Uterus (tissue), 2 donors: Measurements from ENCODE around the gene NXPH4.

Source experiments
- POLR2A ChIP-seq, 2 donors: fragments of 450-650 bp; IDR thresholded peaks; one replicate each; pipeline ENCODE4 v1.6.1; 2016; ENCODE audit warnings: antibody characterized with exemption in 2 of 2, mild to moderate bottlenecking in 1 of 2, moderate library complexity in 1 of 2
- TF ChIP-seq, protein P1 (sequence below), 4 experiments: fragments of 200-600 bp in 2 of 4; fragments of 450-650 bp in 2 of 4; sonication (generic) in 2 of 4; IDR thresholded peaks; one replicate each; pipeline ENCODE4 v1.5.1; 2016 to 2019; ENCODE audit warnings: antibody characterized with exemption in 4 of 4, mild to moderate bottlenecking in 2 of 4, moderate library complexity in 1 of 4

DNA sequence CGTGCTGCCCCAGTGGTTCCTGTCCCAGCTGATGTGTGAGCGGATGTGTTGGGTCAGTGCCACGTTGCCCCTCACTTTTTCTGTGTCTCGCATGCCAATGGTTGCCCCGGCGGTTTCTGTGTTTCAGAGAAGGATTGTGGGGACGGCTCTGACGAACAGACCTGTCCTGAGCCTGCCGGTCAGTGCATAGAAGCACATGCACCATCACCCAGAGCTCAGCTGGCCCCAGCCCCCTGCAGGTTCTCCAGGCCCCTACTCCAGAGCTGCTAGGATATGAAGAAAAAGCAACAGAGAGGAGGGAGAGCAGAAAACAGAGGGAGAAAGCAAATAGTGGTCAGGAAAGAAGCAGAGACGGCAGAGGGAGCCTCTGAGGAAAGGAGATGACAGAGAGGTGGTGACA is 48.5 kb upstream of the NXPH4 start:
- TF ChIP-seq, protein P1, sequence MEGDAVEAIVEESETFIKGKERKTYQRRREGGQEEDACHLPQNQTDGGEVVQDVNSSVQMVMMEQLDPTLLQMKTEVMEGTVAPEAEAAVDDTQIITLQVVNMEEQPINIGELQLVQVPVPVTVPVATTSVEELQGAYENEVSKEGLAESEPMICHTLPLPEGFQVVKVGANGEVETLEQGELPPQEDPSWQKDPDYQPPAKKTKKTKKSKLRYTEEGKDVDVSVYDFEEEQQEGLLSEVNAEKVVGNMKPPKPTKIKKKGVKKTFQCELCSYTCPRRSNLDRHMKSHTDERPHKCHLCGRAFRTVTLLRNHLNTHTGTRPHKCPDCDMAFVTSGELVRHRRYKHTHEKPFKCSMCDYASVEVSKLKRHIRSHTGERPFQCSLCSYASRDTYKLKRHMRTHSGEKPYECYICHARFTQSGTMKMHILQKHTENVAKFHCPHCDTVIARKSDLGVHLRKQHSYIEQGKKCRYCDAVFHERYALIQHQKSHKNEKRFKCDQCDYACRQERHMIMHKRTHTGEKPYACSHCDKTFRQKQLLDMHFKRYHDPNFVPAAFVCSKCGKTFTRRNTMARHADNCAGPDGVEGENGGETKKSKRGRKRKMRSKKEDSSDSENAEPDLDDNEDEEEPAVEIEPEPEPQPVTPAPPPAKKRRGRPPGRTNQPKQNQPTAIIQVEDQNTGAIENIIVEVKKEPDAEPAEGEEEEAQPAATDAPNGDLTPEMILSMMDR (IDR thresholded peaks at IDR 0.05), result no peak
- TF ChIP-seq POLR2A (IDR thresholded peaks at IDR 0.05), result no peak
